Lung microvascular endothelial cell (primary cell): Measurements from ENCODE around the gene NEGR1. TPM values are rescaled to one million over a fixed set of nuclear protein-coding genes. Genes with fewer than 3 reads are reported as not detected.
A peak's percentile ranks its signal among the peaks of the same experiment; 100 is the strongest.

Experiments used
- DNase-seq, 2 donors: peaks; one replicate each; pipeline versions ENCODE4 v3.0.0 to v3.0.0-alpha.2; 2010; ENCODE audit warnings: low read depth in 2 of 2
- total RNA-seq: library from RNA; depleted of rRNA; stranded (reverse); fragments of >200 nt; gene quantifications from 2 replicates; pipeline ENCODE4 v1.2.1, GENCODE V29; 2014

Gene NEGR1
- total RNA-seq, 1 donor from 2014 or later, result under 0.01 TPM

DNA sequence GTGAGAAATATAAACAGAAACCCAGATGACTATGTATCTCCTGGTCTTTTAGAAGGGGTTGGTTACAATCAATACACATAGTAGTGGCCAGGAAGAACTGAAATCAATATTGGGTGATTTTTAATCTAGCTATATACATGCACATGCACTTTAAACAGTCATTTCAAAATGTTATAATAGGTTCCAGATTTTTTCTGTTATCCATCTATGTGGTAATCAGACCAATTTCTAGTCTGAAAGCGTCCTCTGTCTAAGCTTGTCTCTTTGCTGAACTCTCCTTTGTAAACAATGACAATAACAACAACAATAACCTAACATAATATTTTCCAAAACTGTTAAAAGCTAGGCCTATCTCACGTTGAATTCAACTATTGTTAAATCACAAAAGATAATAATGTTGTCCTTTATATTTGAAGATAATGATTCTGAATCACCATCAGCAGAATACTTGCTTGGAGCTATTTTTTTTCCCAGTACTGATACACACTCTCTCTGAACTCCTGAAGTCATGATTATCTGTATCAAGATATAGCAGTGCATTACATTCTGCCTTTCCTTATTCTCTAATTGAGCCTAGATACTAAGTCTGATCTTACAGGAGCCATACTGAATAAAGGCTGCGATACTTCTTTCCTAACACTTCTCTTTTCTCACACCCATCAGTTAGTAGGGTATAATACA, 704.7 kb downstream of the NEGR1 start:
- no peak for DNase-seq

GRCh38 chr1:71572038-71572437, 710.3 kb downstream of the NEGR1 start:
- no peak for DNase-seq

DNA sequence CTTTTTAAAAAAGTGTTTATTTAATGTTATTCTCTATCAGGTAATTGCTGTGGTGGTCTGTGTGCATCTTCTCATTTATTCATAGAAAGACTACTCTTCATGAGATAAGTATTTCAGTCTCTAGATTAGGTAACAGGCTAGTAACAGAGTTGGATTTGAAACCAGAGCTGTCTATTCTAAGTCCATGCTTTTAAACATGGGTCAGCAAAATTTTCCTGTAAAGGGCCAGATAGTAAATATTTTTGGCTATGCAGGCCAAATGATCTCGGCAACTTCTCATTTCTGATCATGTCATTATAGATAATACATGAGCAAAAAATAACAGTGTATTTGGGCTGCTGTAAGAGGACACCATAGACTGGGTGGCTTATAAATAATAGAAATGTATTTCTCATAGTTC, 715.9 kb downstream of the NEGR1 start:
- no peak for DNase-seq

DNA sequence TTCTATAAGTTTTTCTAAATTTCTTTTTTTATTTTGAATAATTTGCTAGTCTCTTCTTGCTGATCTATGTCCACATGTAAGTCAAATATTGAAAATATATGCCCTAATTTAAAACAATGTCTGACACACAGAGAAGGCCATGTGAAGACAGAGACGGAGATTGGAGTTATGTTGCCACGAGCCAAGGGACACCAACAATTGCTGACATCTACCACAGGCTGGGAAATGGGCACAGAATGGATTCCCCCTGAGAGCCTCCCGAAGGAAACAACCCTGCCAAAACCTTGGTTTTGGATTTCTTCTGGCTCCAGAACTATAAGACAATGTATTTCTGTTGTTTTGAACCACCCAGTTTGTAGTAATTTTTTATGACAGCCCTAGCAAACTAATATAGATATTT, 716.5 kb downstream of the NEGR1 start:
- no peak for DNase-seq

DNA sequence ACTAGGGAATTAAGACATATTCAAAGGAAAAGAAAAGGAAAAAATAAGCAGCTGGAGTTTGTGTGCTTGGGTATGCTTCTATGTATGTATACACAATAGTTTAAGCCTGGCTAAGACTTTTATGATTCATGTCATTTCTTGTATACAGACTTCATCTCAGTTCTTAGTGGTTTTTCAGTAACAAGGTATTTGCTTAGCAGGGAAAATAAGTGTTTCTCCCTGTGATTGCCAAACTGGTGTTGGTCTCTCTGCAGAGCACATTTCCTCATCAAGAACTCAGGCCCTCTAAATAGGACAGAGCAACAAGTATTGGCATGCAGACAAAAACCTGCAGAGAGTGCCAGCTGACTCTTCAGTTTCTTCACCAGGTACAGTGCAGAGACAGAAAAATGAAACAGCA, 717.1 kb downstream of the NEGR1 start:
- no peak for DNase-seq

- DNase-seq, result no peak
Measured at GRCh38 chr1:71562298-71562697, 720.0 kb downstream of the NEGR1 start.

DNA sequence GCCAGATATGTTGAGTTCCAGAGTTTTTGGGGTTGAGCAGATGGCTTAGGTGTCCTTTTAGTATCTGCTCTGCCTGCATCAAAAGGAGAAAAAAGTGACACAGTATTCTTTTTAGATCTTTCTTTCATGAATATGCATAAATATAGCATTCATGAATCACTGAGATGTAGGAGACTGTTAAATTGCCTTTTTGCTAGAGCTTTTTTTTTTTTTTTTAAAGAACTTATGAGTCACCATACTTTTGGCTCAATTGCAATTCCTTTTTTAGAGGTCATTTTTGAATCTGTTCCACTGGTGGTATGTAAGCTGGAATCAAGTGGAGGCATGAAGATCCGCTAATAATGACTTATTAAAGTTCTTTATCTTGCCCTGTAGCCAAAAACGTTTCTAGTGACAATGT, 720.6 kb downstream of the NEGR1 start:
- DNase-seq, result peak in 1 of 2 donors; percentile 6

DNA sequence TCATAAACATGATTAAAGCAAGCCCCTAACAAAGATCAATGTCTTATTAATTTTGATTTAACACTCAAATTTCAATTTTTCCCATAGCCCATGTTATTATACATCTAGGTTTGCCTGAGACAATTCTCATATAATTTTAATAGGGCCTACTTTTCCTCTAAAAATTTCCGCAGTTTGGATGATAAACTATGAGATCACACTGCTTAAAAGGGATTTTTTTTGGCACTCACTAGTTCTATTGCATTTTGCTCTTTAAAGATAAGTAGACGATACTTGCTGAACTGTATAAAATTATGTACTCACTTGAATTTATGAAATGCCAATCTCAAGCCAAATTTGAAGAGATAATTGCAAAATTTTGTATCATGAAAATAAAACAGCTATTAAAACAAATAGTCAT, 721.1 kb downstream of the NEGR1 start:
- no peak for DNase-seq

DNA sequence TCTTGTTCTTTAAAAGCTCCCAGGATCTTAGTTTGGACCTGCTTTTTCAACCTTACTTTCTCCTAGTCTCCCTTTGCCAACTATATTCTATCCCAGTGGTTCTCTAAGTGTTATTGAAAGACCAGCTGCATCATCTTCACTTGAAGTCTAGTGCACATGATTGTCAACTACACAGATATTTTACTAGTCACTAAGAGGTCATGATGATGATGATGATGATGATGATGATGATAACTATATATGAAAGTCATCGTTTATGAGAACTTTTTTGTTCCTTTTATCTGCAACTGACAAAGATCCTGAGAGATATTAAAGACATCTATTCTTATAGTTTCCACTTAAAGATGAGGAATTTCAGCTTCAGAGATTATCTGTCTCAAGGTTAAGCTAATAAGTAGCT, 722.5 kb downstream of the NEGR1 start:
- no peak for DNase-seq

GRCh38 chr1:71557138-71557537, 725.2 kb downstream of the NEGR1 start:
- DNase-seq, result no peak

DNA sequence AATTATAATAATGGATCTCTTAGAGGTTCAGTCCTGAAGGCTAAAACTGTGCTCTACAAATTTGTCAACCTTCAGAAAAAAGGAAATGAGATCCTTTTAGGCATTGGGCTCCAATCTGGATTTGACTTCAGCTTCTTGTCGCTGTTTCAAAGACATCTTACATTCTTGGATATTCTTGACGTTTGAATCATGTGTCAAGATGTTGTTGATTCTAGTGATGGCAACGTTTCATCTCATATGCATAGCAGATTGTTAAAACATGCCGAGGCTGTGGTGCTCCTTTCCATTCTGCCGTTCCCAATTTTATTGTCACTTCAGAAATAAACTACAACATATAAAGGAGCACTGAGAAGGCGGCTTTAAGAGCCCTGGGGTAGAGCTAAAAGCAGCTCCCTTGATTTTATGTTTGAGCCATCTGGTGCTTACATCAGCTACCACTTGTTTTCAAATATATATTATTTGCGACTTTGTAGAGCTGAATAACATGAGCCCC, 733.9 kb downstream of the NEGR1 start:
- DNase-seq, result no peak

DNA sequence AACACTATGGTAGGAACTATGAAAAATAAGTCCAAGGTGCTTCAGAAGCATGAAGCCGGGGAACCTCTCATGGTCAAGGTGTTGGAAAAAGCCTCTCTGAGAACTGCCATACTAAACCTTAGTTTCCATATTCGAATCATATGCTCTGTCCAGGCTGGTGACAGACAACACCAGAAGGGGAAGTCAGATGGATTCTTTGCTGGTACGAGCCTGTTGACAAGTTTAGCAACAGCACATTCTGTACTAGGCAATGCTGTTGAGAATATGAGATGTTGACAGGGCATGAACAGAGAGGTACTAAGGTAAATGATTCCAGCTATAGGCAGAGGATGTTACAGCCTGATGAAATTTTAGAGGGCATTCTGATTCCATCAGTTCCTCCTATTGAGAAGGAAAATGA, 740.2 kb downstream of the NEGR1 start:
- DNase-seq, result no peak

DNA sequence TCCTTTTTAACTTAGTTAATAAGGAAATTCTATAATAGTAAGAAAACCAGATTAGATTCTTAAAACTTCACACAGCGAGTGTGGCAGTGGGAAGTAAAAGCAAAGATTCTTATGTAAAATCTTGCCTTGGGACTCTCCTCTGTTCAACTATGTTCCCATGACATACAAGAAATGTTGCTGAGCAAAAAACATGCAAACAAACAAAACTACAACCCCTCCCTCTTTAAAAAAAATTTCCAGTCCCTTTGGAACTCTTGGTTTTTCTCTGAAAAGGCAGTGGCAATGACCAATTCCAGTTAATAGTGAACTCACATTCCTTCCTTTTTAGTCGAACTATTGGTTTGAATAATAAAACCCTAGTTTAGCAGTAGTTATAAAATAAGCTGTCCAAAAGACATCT, 748.4 kb downstream of the NEGR1 start:
- DNase-seq, result no peak

DNA sequence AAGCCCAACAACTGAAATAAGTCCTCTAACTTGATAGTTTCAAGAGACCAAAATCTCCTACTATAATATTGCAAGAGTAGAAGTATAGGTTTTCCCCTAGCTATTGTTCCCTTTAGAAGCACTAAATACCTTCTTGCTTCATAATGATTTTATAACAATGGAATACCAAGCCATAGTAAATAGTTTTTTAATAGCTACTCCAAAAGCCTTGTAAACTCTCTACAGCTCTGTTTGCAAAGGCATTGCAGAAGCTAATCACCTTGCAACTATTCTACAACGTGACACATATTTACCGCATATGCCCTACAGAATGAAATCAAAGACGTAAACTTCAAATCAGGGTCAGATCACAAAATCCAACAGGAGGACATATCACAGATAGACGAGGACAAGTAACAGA, 750.0 kb downstream of the NEGR1 start:
- no peak for DNase-seq

GRCh38 chr1:71526824-71527223, 755.5 kb downstream of the NEGR1 start:
- no peak for DNase-seq

DNA sequence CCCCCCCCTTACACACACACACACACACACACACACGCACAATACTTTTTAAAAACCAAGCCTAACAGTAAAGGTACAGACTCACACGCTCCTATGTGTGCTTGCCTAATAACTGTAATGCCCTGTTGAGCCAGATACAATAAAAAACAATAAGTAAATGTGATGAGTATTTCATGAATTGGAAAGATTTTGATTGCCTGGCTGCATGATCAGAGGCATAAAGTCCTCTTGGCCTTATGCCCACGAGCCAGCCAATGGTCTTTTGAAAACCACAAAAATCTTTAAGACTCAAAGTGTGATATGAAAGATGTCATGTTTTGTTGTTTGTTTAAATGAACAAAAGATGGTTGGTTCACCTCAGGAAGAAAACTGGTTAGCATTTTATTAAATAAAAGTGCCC, 759.6 kb downstream of the NEGR1 start:
- no peak for DNase-seq

GRCh38 chr1:71521655-71522264, 760.6 kb downstream of the NEGR1 start:
- DNase-seq, result peak; percentile 21 to 28

DNA sequence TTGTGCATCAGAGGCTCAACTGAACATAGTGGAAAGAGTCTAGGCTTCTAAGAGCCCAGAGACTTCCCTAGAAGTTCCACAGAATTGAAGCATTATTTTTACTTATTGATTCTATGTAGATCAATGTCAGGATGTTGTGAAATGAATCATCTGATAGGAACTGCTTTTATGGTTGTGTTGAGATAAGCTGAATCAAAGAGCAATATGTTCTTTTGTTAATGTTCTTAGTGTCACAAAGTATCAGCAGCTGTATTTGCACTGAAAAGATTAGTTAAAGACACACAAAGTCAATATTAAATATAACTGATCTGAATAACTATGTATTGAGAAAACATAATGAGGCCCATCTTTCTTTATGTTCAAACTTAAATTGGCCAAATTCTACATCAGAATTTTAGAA, 770.8 kb downstream of the NEGR1 start:
- DNase-seq, result no peak

DNA sequence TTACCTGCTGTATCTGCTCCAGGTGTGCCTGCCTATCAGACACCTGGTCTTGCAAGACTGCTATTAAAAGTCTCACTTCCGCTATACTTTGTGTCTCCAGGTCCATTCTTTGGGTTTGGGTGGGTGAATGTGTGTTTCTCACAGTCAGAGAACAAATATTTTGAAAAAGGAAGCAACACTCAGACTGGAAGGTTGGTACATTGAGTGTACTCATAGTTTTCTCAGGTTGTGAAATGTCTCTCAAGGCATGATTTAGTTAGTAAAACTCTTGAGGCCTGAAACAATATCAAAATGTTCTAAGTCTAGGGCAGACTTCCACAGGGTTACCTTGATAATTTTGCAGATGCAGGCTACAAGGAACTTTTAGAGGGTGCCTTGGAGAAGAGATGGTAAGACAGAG, 771.6 kb downstream of the NEGR1 start:
- no peak for DNase-seq

DNA sequence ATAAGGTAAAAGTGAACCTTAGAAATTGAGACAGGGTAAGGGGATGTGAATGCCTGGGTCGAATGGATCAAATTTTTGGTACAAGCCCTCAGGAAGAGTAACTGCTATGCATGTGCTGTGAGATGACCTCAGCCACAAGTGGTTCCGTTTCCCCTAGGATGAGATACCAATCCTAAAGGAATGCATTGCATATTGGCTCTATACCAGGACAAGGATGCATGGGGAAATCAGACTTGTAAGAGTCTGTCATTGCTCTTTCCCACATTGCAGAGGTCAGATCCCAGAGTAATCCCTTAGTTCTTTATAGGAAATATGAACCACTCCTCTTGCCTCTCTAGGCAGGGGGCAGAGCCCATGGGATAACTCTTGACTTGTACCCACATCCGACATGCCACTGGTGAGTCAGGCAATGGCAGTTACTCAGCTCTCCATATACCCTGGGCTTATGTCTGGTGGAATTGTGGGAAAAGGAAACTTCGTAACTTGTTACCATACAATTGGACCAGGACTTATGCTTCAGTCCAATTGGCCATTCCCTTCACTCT, 773.2 kb downstream of the NEGR1 start:
- DNase-seq, result no peak

GRCh38 chr1:71502006-71502405, 780.3 kb downstream of the NEGR1 start:
- DNase-seq, result no peak

- DNase-seq, result no peak
Measured at GRCh38 chr1:71498542-71498941, 783.8 kb downstream of the NEGR1 start.

DNA sequence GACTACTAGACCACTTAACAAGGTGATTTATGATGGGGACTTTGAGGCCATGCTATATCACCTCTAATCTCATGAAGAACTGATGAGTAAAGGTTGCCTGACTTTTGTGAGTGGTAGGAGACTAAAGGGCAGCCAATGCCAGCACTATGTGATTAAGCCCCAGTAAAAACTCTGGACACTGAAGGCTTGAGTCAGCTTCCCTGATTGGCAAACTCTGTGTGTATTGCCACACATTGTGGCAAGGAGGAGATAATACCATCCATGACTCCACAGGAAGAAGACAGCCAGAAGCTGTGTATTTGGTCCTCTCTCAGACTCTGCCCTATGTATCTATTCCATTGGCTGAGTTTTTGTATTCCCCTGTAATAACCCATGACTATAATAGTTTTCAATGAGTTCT, 788.2 kb downstream of the NEGR1 start:
- no peak for DNase-seq
